ENCODE results near the gene FTSJ3.

- TF ChIP-seq CTCF (IDR thresholded peaks at IDR 0.05) (no peak), ZFX (IDR thresholded peaks at IDR 0.05; ENCODE audit: borderline replicate concordance) (no peak)
Measured at GRCh38 chr17:63830904-63831491, 3.5 kb upstream of the FTSJ3 start.

Measured in 22Rv1 (cell line).